ENCODE results near the gene PPP2R3B.
"Not testable (repeated sequence)": the region's sequence is repeated elsewhere in the genome, so short reads cannot be mapped to it uniquely, and the experiment has no call there.

PPP2R3B gene

DNA sequence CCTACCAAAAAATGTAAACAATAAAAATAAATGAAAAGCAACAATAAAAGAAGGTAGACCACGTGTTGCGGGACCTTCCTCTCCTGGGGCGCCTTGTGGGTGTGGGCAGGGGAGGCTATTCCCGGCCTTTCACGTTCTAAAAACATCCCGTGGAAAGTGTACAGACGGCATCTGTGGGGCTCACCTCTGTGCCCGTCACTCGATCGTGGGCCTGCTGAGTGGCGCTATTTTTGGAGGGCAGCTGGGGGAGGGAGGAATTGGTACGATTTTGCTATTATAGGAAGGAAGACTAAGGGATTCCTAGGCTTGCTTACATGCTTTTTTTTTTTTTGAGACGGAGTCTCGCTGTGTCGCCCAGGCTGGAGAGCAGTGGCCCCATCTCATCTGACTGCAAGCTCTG is 13.6 kb upstream of the PPP2R3B start:
- Histone ChIP-seq H3K36me3 (ENCODE audit: control insufficient read depth, insufficient read depth, low read length, severe bottlenecking) (no peaks in the 10 kb centered on the region), H3K27me3 (replicated peaks; ENCODE audit: control insufficient read depth, insufficient read depth, low read length) (no peaks in the 10 kb centered on the region), H3K4me1 (ENCODE audit: control insufficient read depth, insufficient read depth, low read length) (no peaks in the 10 kb centered on the region), H3K9me3 (ENCODE audit: control insufficient read depth, low read length) (no peaks in the 10 kb centered on the region), H3K4me3 (ENCODE audit: low read length) (no peak overlapping the region), H3K9ac (ENCODE audit: low read length) (no peak overlapping the region)
- no peak for DNase-seq (ENCODE audit: low read depth)

GRCh38 chrX:397575-397974 is 10.9 kb upstream of the PPP2R3B start:
- H3K4me3 ChIP-seq (ENCODE audit: low read length), result no peak overlapping the region
- DNase-seq (ENCODE audit: low read depth), result peak; percentile 71
- no peaks in the 10 kb centered on the region for H3K36me3 ChIP-seq (ENCODE audit: control insufficient read depth, insufficient read depth, low read length, severe bottlenecking)
- no peak overlapping the region for H3K9ac ChIP-seq (ENCODE audit: low read length)
- no peaks in the 10 kb centered on the region for H3K27me3 ChIP-seq (replicated peaks; ENCODE audit: control insufficient read depth, insufficient read depth, low read length)
- no peaks in the 10 kb centered on the region for H3K9me3 ChIP-seq (ENCODE audit: control insufficient read depth, low read length)
- H3K4me1 ChIP-seq (ENCODE audit: control insufficient read depth, insufficient read depth, low read length), result no peaks in the 10 kb centered on the region

- Histone ChIP-seq H3K9ac (ENCODE audit: low read length) (no peak overlapping the region), H3K4me3 (ENCODE audit: low read length) (no peak overlapping the region)
- no peak for DNase-seq (ENCODE audit: low read depth)
Measured at GRCh38 chrX:394830-395229, 8.1 kb upstream of the PPP2R3B start.

GRCh38 chrX:392575-392846 is 5.8 kb upstream of the PPP2R3B start:
- Histone ChIP-seq H3K36me3 (ENCODE audit: control insufficient read depth, insufficient read depth, low read length, severe bottlenecking) (no peaks in the 10 kb centered on the region), H3K27me3 (replicated peaks; ENCODE audit: control insufficient read depth, insufficient read depth, low read length) (no peaks in the 10 kb centered on the region), H3K9me3 (ENCODE audit: control insufficient read depth, low read length) (no peaks in the 10 kb centered on the region), H3K4me1 (ENCODE audit: control insufficient read depth, insufficient read depth, low read length) (peaks cover 3% of the 10 kb centered on the region), H3K9ac (ENCODE audit: low read length) (no peak overlapping the region), H3K4me3 (ENCODE audit: low read length) (no peak overlapping the region)
- no peak for DNase-seq (ENCODE audit: low read depth)

More at GRCh38 chrX:394830-395229, 8.1 kb upstream of the PPP2R3B start:
- Histone ChIP-seq H3K27me3 (replicated peaks; ENCODE audit: control insufficient read depth, insufficient read depth, low read length) (no peaks in the 10 kb centered on the region), H3K36me3 (ENCODE audit: control insufficient read depth, insufficient read depth, low read length, severe bottlenecking) (no peaks in the 10 kb centered on the region), H3K4me1 (ENCODE audit: control insufficient read depth, insufficient read depth, low read length) (no peaks in the 10 kb centered on the region), H3K9me3 (ENCODE audit: control insufficient read depth, low read length) (no peaks in the 10 kb centered on the region)

DNA sequence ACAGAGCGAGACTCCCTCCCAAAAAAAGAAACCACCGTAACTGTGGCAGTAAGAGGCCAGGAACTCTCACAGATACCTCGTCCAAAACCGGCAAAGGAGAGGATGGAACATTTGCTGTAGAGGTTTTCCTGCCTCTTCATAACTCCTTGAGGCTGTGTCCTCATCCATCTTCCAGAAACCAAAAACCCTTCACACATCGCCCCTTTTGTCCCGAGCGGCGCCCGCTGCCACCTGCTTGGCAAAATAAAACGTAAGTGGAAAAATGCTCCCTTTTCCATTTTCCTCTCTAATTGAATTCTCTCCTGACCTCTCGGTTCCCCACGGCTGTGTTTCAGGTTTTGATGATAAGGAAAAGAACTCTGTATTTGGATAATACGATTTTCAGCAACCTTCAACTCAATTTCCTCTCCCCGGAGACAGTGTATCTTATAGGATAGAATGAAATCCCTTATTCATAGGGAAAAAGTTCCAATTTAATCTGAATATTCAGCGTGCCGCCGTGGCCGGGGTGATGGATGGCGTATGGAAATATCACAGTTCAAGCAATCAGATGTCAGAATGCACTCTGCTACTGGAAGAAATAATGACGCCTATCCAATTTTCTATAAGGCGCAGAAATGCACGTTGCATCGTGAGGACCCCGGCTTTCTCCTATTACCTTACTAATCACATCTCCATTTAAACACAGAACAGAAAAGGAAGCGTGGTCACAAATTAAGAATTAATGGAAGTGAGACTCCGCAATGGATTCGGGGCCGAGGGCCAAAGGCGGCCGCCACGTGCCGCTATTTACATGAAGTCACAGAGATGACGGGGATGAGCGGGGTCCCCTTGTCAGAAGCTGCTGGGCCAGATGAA is 5.2 kb upstream of the PPP2R3B start:
- no peak overlapping the region for H3K9ac ChIP-seq (ENCODE audit: low read length)
- H3K36me3 ChIP-seq (ENCODE audit: control insufficient read depth, insufficient read depth, low read length, severe bottlenecking), result no peaks in the 10 kb centered on the region
- DNase-seq (ENCODE audit: low read depth), result no peak
- H3K4me1 ChIP-seq (ENCODE audit: control insufficient read depth, insufficient read depth, low read length), result peaks cover 4% of the 10 kb centered on the region
- no peaks in the 10 kb centered on the region for H3K27me3 ChIP-seq (replicated peaks; ENCODE audit: control insufficient read depth, insufficient read depth, low read length)
- H3K9me3 ChIP-seq (ENCODE audit: control insufficient read depth, low read length), result no peaks in the 10 kb centered on the region
- H3K4me3 ChIP-seq (ENCODE audit: low read length), result no peak overlapping the region

- DNase-seq (ENCODE audit: low read depth), result no peak
Measured at GRCh38 chrX:390459-390858, 3.8 kb upstream of the PPP2R3B start.

DNA sequence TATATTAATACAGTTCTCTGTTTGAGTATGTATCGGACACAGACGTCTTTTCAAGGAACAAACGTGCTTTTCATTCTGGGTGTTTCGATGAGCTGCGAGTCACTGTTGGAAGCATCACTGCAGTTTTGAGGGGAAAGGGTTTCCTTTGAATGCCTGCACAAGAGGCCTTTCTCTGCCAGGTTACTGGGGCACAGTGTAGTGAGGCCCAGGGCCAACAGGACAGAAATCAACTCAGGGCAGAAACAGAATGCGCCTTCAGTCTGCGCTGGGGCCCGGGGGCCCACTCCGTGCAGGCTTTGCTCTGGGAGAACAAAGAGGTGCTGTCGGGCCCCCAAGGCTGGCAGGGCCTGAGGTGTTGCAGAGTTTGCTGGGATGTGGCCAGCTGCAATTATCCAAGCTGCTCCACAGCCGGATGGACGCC is 2.3 kb upstream of the PPP2R3B start:
- Histone ChIP-seq H3K9me3 (ENCODE audit: control insufficient read depth, low read length) (no peaks in the 10 kb centered on the region), H3K4me1 (ENCODE audit: control insufficient read depth, insufficient read depth, low read length) (peaks cover 4% of the 10 kb centered on the region), H3K4me3 (ENCODE audit: low read length) (no peak overlapping the region), H3K9ac (ENCODE audit: low read length) (no peak overlapping the region), H3K27me3 (replicated peaks; ENCODE audit: control insufficient read depth, insufficient read depth, low read length) (no peaks in the 10 kb centered on the region), H3K36me3 (ENCODE audit: control insufficient read depth, insufficient read depth, low read length, severe bottlenecking) (no peaks in the 10 kb centered on the region)
- no peak for DNase-seq (ENCODE audit: low read depth)

More at GRCh38 chrX:390459-390858, 3.8 kb upstream of the PPP2R3B start:
- H3K4me1 ChIP-seq (ENCODE audit: control insufficient read depth, insufficient read depth, low read length), result peaks cover 4% of the 10 kb centered on the region
- no peak overlapping the region for H3K9ac ChIP-seq (ENCODE audit: low read length)
- no peaks in the 10 kb centered on the region for H3K9me3 ChIP-seq (ENCODE audit: control insufficient read depth, low read length)
- no peaks in the 10 kb centered on the region for H3K36me3 ChIP-seq (ENCODE audit: control insufficient read depth, insufficient read depth, low read length, severe bottlenecking)
- no peak overlapping the region for H3K4me3 ChIP-seq (ENCODE audit: low read length)
- no peaks in the 10 kb centered on the region for H3K27me3 ChIP-seq (replicated peaks; ENCODE audit: control insufficient read depth, insufficient read depth, low read length)

GRCh38 chrX:387729-388128 is 1.0 kb upstream of the PPP2R3B start:
- no peak for DNase-seq (ENCODE audit: low read depth)
- Histone ChIP-seq H3K4me1 (ENCODE audit: control insufficient read depth, insufficient read depth, low read length) (peaks cover 4% of the 10 kb centered on the region), H3K27me3 (replicated peaks; ENCODE audit: control insufficient read depth, insufficient read depth, low read length) (no peaks in the 10 kb centered on the region), H3K9me3 (ENCODE audit: control insufficient read depth, low read length) (no peaks in the 10 kb centered on the region), H3K4me3 (ENCODE audit: low read length) (peak overlapping the region; percentile 89), H3K36me3 (ENCODE audit: control insufficient read depth, insufficient read depth, low read length, severe bottlenecking) (no peaks in the 10 kb centered on the region), H3K9ac (ENCODE audit: low read length) (peak overlapping the region; percentile 99)

DNA sequence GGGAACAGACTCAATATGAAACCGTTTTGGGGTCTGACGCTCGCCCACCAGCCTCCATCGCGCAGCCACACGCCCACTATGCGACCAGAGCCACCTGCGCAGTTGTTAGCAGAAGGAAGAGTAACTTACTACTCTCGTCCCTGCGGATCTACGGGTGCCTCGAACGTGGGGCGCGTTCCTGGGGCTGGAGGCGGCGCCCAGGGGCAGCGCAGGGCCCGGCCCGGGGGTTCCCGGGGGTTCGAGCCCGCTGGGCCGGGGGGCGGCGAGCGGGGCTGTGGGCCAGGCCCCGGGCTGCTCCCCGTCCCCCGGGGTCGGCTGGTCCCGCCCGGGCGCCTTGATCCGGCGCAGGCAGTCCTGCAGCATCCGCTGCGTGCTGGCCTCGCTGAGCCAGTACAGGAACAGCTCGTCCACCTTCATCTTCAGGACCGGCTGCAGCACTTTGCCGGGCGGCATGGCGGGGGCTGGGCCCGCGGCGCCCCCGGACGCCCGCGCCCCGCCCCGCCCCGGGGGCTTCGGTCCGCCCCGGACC is 404 bp downstream of the PPP2R3B start:
- peak overlapping the region; percentile 99 for H3K9ac ChIP-seq (ENCODE audit: low read length)
- DNase-seq (ENCODE audit: low read depth), result peak; percentile 3
- H3K9me3 ChIP-seq (ENCODE audit: control insufficient read depth, low read length), result no peaks in the 10 kb centered on the region
- H3K27me3 ChIP-seq (replicated peaks; ENCODE audit: control insufficient read depth, insufficient read depth, low read length), result no peaks in the 10 kb centered on the region
- H3K36me3 ChIP-seq (ENCODE audit: control insufficient read depth, insufficient read depth, low read length, severe bottlenecking), result no peaks in the 10 kb centered on the region
- H3K4me1 ChIP-seq (ENCODE audit: control insufficient read depth, insufficient read depth, low read length), result peaks cover 4% of the 10 kb centered on the region
- H3K4me3 ChIP-seq (ENCODE audit: low read length), result peak overlapping the region; percentile 89

DNA sequence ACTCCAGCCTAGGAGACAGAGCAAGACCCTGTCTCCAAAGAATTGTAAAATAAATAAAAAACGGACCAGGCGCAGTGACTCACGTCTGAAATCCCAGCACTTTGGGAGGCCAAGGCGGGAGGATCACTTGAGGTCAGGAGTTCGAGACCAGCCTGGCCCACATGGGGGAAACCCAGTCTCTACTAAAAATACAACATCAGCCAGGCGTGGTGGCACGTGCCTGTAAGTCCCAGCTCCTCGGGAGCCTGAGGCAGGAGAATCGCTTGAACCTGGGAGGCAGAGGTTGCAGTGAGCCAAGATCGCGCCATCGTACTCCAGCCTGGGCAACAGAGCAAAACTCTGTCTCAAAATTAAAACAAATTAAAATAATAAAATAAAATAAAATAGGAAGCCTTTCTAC is 971 bp downstream of the PPP2R3B start:
- not testable (repeated sequence) for H3K4me1 ChIP-seq (ENCODE audit: control insufficient read depth, insufficient read depth, low read length); H3K9ac ChIP-seq (ENCODE audit: low read length); DNase-seq (ENCODE audit: low read depth); H3K27me3 ChIP-seq (replicated peaks; ENCODE audit: control insufficient read depth, insufficient read depth, low read length); H3K9me3 ChIP-seq (ENCODE audit: control insufficient read depth, low read length); H3K36me3 ChIP-seq (ENCODE audit: control insufficient read depth, insufficient read depth, low read length, severe bottlenecking)
- H3K4me3 ChIP-seq (ENCODE audit: low read length), result peak overlapping the region; percentile 89

- Histone ChIP-seq H3K9me3 (ENCODE audit: control insufficient read depth, low read length) (no peaks in the 10 kb centered on the region), H3K36me3 (ENCODE audit: control insufficient read depth, insufficient read depth, low read length, severe bottlenecking) (no peaks in the 10 kb centered on the region), H3K4me3 (ENCODE audit: low read length) (no peak overlapping the region), H3K4me1 (ENCODE audit: control insufficient read depth, insufficient read depth, low read length) (peaks cover 4% of the 10 kb centered on the region), H3K27me3 (replicated peaks; ENCODE audit: control insufficient read depth, insufficient read depth, low read length) (no peaks in the 10 kb centered on the region), H3K9ac (ENCODE audit: low read length) (no peak overlapping the region)
- DNase-seq (ENCODE audit: low read depth), result no peak
Measured at GRCh38 chrX:384861-385260, 1.8 kb downstream of the PPP2R3B start.

DNA sequence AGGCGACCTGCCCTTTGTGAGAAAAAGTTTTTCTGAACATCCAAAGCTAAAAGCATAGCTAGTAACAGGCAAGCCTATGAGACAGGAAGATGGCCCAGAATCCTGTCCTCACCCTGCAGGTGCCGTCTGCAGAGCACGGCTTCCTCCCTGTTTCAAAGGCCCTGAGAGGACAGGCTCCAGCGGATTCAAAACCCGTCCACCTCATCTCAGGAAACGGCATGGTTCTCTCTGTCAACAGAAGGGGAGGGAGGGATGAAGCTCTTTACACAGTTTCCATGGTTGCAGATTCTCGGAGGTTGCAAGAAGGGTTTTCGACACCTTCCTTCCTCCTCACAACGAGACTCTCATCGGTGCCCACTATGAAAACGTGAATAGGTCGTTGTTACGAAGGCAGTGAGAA is 8.3 kb downstream of the PPP2R3B start:
- no peak for DNase-seq (ENCODE audit: low read depth)
- Histone ChIP-seq H3K9ac (ENCODE audit: low read length) (no peak overlapping the region), H3K27me3 (replicated peaks; ENCODE audit: control insufficient read depth, insufficient read depth, low read length) (no peaks in the 10 kb centered on the region), H3K9me3 (ENCODE audit: control insufficient read depth, low read length) (no peaks in the 10 kb centered on the region), H3K4me1 (ENCODE audit: control insufficient read depth, insufficient read depth, low read length) (peaks cover 4% of the 10 kb centered on the region), H3K4me3 (ENCODE audit: low read length) (no peak overlapping the region), H3K36me3 (ENCODE audit: control insufficient read depth, insufficient read depth, low read length, severe bottlenecking) (no peaks in the 10 kb centered on the region)
